Neural cell (in vitro differentiated cells): ENCODE measurements around the gene NDST1.

Source experiments
- EP300 ChIP-seq: fragments of 450-650 bp; conservative IDR thresholded peaks from 2 replicates; pipeline ENCODE4 v1.6.1; 2014; ENCODE audit warnings: antibody characterized with exemption, mild to moderate bottlenecking, moderate library complexity; ENCODE audit not compliant: poor library complexity, severe bottlenecking
- RAD21 ChIP-seq: fragments of 450-650 bp; conservative IDR thresholded peaks from 2 replicates; pipeline ENCODE4 v1.6.1; 2014; ENCODE audit warnings: antibody characterized with exemption, mild to moderate bottlenecking, moderate library complexity
- TF ChIP-seq, protein P1 (sequence below): fragments of 450-650 bp; IDR thresholded peaks from 2 replicates; pipeline ENCODE4 v1.5.1; 2014; ENCODE audit warnings: antibody characterized with exemption, mild to moderate bottlenecking, moderate library complexity; ENCODE audit not compliant: poor library complexity, severe bottlenecking

DNA sequence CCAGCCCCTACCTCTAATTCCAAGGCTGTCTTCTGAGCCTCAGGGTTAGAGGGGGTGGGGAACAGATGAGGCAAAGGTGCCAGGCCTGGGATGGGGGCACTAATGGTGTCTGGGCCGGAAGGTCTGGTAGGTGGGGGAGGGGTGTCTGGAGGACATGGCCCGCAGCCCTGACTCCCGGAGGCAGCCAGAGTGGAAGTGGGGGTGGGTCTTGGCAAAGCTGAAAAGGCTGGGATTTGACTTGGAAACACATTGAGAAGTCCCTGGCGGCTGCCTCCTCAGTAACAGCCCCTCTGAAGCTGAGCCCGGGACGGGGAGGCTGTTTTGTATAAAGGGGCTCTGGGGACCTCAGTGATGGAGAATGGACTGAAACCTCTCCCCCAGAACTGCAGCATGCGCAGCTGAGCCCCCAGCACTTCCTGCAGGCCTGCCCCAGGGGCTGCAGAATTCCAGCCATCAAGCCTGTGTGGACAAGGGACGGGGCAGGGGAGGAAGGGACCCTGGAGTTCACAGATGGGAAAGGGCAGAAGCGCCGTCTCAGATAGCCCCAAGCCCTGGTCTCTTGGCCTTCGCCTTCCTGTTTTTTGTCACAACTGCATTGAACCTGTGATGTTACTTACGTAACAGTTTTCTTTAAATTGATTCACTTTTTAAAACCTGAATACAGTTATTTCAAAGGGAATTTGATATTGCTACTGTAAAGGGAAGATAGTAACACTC lies 83.2 kb downstream of the NDST1 start:
- TF ChIP-seq, protein P1, sequence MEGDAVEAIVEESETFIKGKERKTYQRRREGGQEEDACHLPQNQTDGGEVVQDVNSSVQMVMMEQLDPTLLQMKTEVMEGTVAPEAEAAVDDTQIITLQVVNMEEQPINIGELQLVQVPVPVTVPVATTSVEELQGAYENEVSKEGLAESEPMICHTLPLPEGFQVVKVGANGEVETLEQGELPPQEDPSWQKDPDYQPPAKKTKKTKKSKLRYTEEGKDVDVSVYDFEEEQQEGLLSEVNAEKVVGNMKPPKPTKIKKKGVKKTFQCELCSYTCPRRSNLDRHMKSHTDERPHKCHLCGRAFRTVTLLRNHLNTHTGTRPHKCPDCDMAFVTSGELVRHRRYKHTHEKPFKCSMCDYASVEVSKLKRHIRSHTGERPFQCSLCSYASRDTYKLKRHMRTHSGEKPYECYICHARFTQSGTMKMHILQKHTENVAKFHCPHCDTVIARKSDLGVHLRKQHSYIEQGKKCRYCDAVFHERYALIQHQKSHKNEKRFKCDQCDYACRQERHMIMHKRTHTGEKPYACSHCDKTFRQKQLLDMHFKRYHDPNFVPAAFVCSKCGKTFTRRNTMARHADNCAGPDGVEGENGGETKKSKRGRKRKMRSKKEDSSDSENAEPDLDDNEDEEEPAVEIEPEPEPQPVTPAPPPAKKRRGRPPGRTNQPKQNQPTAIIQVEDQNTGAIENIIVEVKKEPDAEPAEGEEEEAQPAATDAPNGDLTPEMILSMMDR = no peak
- TF ChIP-seq RAD21 (no peak), EP300 (no peak)
